ENCODE results near the gene R3HCC1L.
"Not testable (repeated sequence)": the region's sequence is repeated elsewhere in the genome, so short reads cannot be mapped to it uniquely, and the experiment has no call there.

Gene R3HCC1L

DNA sequence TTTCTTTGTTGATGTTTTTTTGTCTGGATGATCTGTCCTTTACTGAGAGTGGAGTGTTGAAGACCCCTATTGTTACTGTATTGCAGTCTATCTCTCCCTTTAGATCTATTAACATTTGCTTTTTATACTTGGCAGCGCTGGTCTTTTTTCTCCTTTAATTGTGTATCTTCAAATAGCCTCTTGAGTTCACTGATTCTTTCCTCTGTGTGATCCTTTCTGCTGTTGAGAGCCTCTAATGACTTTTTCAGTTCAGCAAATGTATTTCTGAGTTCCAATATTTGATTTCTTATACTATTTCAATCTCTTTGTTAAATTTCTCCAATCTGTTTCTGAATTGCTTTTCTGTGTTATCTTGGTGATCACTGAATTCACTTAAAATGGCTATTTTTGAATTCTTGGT lies 15.4 kb downstream of the R3HCC1L start:
- H3K27me3 ChIP-seq (ENCODE audit: control insufficient read depth in 5 of 5, insufficient read depth in 4 of 5, low read length in 5 of 5) = no peaks in the 10 kb centered on the region
- no peak overlapping the region for H3K9ac ChIP-seq (ENCODE audit: low read length in 5 of 5)
- H3K4me1 ChIP-seq (ENCODE audit: control insufficient read depth in 5 of 5, insufficient read depth in 5 of 5, low read length in 5 of 5) = peaks cover 0 to 10% (median 4%) of the 10 kb centered on the region in 5 donors
- H3K9me3 ChIP-seq (ENCODE audit: control insufficient read depth in 5 of 5, low read length in 5 of 5) = peaks cover 0 to 11% (median 8%) of the 10 kb centered on the region in 5 donors
- H3K36me3 ChIP-seq (ENCODE audit: control insufficient read depth in 5 of 5, insufficient read depth in 5 of 5, low read length in 5 of 5) = peaks cover 0 to 6% (median 0%) of the 10 kb centered on the region in 5 donors
- no peak overlapping the region for H3K27ac ChIP-seq (ENCODE audit: low read depth, low read length)
- no peak overlapping the region for H3K4me3 ChIP-seq (ENCODE audit: low read depth in 1 of 5, low read length in 5 of 5)

DNA sequence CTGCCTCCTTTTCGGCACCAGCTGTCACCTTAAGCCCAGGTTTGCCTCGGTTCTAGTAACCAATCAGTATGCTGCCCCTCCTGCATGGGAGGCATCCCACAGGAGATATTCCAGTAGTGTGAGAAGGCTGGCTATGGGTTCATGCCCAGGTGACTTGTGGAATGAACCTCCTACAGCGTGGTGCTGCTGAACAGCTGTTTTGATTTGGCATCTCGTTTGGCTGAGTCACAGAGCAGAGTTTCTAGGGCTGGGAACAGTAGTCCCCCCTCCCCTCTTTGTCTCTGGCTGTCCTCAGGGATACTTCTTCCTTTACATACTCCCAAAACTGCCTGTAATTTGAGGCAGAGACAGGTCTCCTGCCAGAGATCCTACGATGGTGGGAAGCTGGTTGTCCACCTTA lies 16.1 kb downstream of the R3HCC1L start:
- no peaks in the 10 kb centered on the region for H3K27me3 ChIP-seq (ENCODE audit: control insufficient read depth in 5 of 5, insufficient read depth in 4 of 5, low read length in 5 of 5)
- no peak overlapping the region for H3K9ac ChIP-seq (ENCODE audit: low read length in 5 of 5)
- peaks cover 0 to 6% (median 0%) of the 10 kb centered on the region in 5 donors for H3K36me3 ChIP-seq (ENCODE audit: control insufficient read depth in 5 of 5, insufficient read depth in 5 of 5, low read length in 5 of 5)
- H3K27ac ChIP-seq (ENCODE audit: low read depth, low read length) = no peak overlapping the region
- no peak overlapping the region for H3K4me3 ChIP-seq (ENCODE audit: low read depth in 1 of 5, low read length in 5 of 5)
- peaks cover 0 to 11% (median 5%) of the 10 kb centered on the region in 5 donors for H3K4me1 ChIP-seq (ENCODE audit: control insufficient read depth in 5 of 5, insufficient read depth in 5 of 5, low read length in 5 of 5)
- H3K9me3 ChIP-seq (ENCODE audit: control insufficient read depth in 5 of 5, low read length in 5 of 5) = peaks cover 0 to 11% (median 8%) of the 10 kb centered on the region in 5 donors

DNA sequence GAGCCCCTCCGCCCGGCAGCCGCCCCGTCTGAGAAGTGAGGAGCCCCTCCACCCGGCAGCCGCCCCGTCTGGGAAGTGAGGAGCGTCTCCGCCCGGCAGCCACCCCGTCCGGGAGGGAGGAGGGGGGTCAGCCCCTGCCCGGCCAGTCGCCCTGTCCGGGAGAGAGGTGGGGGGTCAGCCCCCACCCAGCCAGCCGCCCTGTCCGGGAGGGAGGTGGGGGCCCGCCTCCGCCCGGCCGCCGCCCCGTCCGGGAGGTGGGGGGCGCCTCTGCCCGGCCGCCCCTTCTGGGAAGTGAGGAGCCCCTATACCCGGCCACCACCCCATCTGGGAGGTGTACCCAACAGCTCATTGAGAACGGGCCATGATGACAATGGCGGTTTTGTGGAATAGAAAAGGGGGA lies 18.3 kb downstream of the R3HCC1L start:
- not testable (repeated sequence) for H3K4me3 ChIP-seq (ENCODE audit: low read depth in 1 of 5, low read length in 5 of 5); H3K27ac ChIP-seq (ENCODE audit: low read depth, low read length); H3K27me3 ChIP-seq (ENCODE audit: control insufficient read depth in 5 of 5, insufficient read depth in 4 of 5, low read length in 5 of 5); H3K9ac ChIP-seq (ENCODE audit: low read length in 5 of 5)
- Histone ChIP-seq H3K36me3 (ENCODE audit: control insufficient read depth in 5 of 5, insufficient read depth in 5 of 5, low read length in 5 of 5) (peaks cover 4 to 10% (median 7%) of the 10 kb centered on the region in 5 donors), H3K9me3 (ENCODE audit: control insufficient read depth in 5 of 5, low read length in 5 of 5) (peaks cover 0 to 11% (median 8%) of the 10 kb centered on the region in 5 donors), H3K4me1 (ENCODE audit: control insufficient read depth in 5 of 5, insufficient read depth in 5 of 5, low read length in 5 of 5) (peaks cover 0 to 17% (median 5%) of the 10 kb centered on the region in 5 donors)

DNA sequence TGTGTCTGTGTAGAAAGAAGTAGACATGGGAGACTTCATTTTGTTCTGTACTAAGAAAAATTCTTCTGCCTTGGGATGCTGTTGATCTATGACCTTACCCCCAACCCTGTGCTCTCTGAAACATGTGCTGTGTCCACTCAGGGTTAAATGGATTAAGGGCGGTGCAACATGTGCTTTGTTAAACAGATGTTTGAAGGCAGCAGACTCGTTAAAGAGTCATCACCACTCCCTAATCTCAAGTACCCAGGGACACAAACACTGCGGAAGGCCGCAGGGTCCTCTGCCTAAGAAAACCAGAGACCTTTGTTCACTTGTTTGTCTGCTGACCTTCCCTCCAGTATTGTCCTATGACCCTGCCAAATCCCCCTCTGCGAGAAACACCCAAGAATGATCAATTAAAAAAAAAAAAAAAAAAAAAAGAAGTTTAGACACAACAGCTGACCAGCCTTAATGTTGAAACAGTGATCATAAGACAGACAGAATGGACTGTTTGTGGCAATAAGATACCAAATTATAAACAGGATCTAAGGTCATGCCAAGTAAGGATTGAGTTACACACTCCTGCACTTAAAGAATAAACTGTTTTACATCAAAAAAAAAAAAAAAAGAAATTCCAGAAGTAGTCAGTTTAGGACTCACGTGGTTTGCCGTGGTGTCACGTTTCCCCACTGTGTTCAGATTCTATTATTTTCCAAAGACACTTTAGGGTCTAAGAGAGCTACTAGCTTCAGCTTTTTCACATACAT lies 18.9 kb downstream of the R3HCC1L start:
- H3K4me3 ChIP-seq (ENCODE audit: low read depth in 1 of 5, low read length in 5 of 5); H3K27ac ChIP-seq (ENCODE audit: low read depth, low read length); H3K9ac ChIP-seq (ENCODE audit: low read length in 5 of 5); H3K27me3 ChIP-seq (ENCODE audit: control insufficient read depth in 5 of 5, insufficient read depth in 4 of 5, low read length in 5 of 5): not testable (repeated sequence)
- Histone ChIP-seq H3K36me3 (ENCODE audit: control insufficient read depth in 5 of 5, insufficient read depth in 5 of 5, low read length in 5 of 5) (peaks cover 4 to 11% (median 7%) of the 10 kb centered on the region in 5 donors), H3K4me1 (ENCODE audit: control insufficient read depth in 5 of 5, insufficient read depth in 5 of 5, low read length in 5 of 5) (peaks cover 0 to 17% (median 5%) of the 10 kb centered on the region in 5 donors), H3K9me3 (ENCODE audit: control insufficient read depth in 5 of 5, low read length in 5 of 5) (peaks cover 0 to 11% (median 5%) of the 10 kb centered on the region in 5 donors)

DNA sequence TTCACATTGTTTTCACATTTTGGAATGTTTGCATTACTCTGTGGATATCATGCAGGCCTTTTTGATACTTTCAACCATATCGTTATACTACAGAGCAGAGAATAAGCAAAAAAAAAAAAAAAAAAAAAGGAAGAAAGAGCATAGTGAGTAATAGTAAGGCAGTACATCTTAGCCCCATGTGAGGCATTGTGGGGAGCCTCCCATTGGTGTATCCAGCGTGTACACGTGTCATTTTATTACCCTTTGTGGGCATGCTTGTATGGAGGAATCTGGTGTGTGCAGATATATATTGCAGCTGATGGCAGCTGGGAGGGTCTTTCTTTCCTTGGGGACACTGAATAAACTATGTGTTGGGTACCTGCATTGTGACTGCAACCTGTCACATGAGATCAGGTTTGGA lies 19.6 kb downstream of the R3HCC1L start:
- Histone ChIP-seq H3K27ac (ENCODE audit: low read depth, low read length) (no peak overlapping the region), H3K9me3 (ENCODE audit: control insufficient read depth in 5 of 5, low read length in 5 of 5) (peaks cover 0 to 11% (median 5%) of the 10 kb centered on the region in 5 donors), H3K9ac (ENCODE audit: low read length in 5 of 5) (no peak overlapping the region), H3K4me3 (ENCODE audit: low read depth in 1 of 5, low read length in 5 of 5) (no peak overlapping the region), H3K27me3 (ENCODE audit: control insufficient read depth in 5 of 5, insufficient read depth in 4 of 5, low read length in 5 of 5) (no peaks in the 10 kb centered on the region), H3K36me3 (ENCODE audit: control insufficient read depth in 5 of 5, insufficient read depth in 5 of 5, low read length in 5 of 5) (peaks cover 4 to 11% (median 7%) of the 10 kb centered on the region in 5 donors), H3K4me1 (ENCODE audit: control insufficient read depth in 5 of 5, insufficient read depth in 5 of 5, low read length in 5 of 5) (peaks cover 0 to 21% (median 9%) of the 10 kb centered on the region in 5 donors)

DNA sequence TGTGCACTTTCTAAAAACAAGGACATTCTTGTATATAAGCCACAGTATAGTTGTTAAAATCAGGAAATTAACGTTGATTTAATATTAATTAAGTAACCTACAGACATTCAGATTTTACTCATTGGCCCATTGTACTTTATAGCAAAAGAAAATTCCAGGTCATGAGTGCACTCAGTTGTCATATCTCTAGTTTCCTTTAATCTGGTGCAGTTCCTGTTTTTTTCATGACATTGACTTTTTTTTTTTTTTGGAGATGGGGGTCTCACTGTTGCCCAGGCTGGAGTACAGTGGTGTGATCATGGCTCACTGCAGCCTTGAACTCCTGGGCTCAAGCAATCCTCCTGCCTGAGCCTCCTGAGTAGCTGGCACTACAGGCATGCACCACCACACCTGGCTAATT lies 24.1 kb downstream of the R3HCC1L start:
- Histone ChIP-seq H3K9me3 (ENCODE audit: control insufficient read depth in 5 of 5, low read length in 5 of 5) (no peaks in the 10 kb centered on the region), H3K36me3 (ENCODE audit: control insufficient read depth in 5 of 5, insufficient read depth in 5 of 5, low read length in 5 of 5) (peaks cover 4 to 11% (median 7%) of the 10 kb centered on the region in 5 donors), H3K9ac (ENCODE audit: low read length in 5 of 5) (no peak overlapping the region), H3K4me3 (ENCODE audit: low read depth in 1 of 5, low read length in 5 of 5) (no peak overlapping the region), H3K27ac (ENCODE audit: low read depth, low read length) (no peak overlapping the region), H3K27me3 (ENCODE audit: control insufficient read depth in 5 of 5, insufficient read depth in 4 of 5, low read length in 5 of 5) (no peaks in the 10 kb centered on the region), H3K4me1 (ENCODE audit: control insufficient read depth in 5 of 5, insufficient read depth in 5 of 5, low read length in 5 of 5) (peaks cover 0 to 37% (median 17%) of the 10 kb centered on the region in 5 donors)

DNA sequence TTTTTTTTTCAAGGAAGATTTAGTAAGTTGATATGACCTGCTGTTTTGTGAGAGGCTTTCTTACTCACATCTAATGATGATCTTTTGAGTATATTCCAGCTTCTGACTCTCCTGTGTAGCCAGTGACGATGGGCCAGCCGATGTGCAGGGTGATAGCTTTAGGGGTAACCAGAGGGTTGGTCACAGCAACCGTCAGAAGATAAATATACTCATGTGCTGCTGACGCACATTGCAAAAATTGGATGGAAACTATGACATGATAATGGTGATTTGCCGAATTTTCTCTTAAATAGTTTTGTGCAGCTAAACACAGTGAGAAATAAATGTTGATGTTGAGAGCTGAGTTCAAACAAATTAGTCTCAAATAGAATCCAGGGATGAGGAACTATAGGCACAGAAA lies 29.5 kb downstream of the R3HCC1L start:
- H3K4me1 ChIP-seq (ENCODE audit: control insufficient read depth in 5 of 5, insufficient read depth in 5 of 5, low read length in 5 of 5) = peaks cover 0 to 18% (median 10%) of the 10 kb centered on the region in 5 donors
- no peak overlapping the region for H3K27ac ChIP-seq (ENCODE audit: low read depth, low read length)
- H3K9me3 ChIP-seq (ENCODE audit: control insufficient read depth in 5 of 5, low read length in 5 of 5) = no peaks in the 10 kb centered on the region
- no peak overlapping the region for H3K4me3 ChIP-seq (ENCODE audit: low read depth in 1 of 5, low read length in 5 of 5)
- H3K9ac ChIP-seq (ENCODE audit: low read length in 5 of 5) = no peak overlapping the region
- H3K27me3 ChIP-seq (ENCODE audit: control insufficient read depth in 5 of 5, insufficient read depth in 4 of 5, low read length in 5 of 5) = no peaks in the 10 kb centered on the region
- H3K36me3 ChIP-seq (ENCODE audit: control insufficient read depth in 5 of 5, insufficient read depth in 5 of 5, low read length in 5 of 5) = peaks cover 16 to 41% (median 19%) of the 10 kb centered on the region in 5 donors

DNA sequence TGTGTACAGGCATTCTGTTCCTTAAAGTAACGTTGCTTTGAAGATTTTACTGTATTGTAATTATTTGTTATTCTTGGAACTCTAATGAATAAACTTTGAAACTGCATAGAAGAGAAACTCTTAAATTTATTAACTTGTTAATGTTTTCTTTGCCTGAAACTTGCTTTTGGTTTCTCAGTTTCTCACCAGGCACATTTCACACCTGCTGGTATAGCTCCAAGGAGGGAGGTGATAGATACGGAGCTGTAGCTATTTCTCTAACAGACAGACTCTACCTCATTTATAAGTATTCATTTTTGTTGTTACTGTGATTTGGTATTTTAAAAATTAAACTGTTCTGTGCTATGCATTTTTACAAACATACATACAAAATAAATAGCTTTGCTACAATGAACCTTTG lies 32.7 kb downstream of the R3HCC1L start:
- no peaks in the 10 kb centered on the region for H3K27me3 ChIP-seq (ENCODE audit: control insufficient read depth in 5 of 5, insufficient read depth in 4 of 5, low read length in 5 of 5)
- peaks cover 19 to 41% (median 20%) of the 10 kb centered on the region in 5 donors for H3K36me3 ChIP-seq (ENCODE audit: control insufficient read depth in 5 of 5, insufficient read depth in 5 of 5, low read length in 5 of 5)

DNA sequence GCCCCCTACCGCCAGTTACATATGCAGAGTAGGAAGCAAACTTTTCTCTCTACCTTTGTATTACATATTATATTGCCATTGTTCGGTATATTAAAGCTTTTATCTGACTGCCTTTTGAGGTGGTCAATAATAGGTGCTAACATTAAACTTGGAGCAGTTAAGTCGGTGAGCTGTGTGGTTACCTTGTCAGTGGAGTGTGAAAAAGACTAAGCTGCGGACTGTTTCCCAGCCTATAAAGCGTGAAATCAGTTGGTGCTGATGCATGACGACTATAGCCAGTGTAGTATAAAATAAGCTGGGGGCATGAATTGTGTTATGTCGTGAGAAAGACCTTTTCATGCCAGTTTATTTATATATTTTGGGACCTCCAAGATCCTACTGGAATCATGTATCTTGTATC lies 33.7 kb downstream of the R3HCC1L start:
- no peaks in the 10 kb centered on the region for H3K27me3 ChIP-seq (ENCODE audit: control insufficient read depth in 5 of 5, insufficient read depth in 4 of 5, low read length in 5 of 5)
- no peak overlapping the region for H3K27ac ChIP-seq (ENCODE audit: low read depth, low read length)
- peaks cover 2 to 18% (median 12%) of the 10 kb centered on the region in 5 donors for H3K4me1 ChIP-seq (ENCODE audit: control insufficient read depth in 5 of 5, insufficient read depth in 5 of 5, low read length in 5 of 5)
- H3K4me3 ChIP-seq (ENCODE audit: low read depth in 1 of 5, low read length in 5 of 5) = no peak overlapping the region
- H3K36me3 ChIP-seq (ENCODE audit: control insufficient read depth in 5 of 5, insufficient read depth in 5 of 5, low read length in 5 of 5) = peaks cover 17 to 41% (median 20%) of the 10 kb centered on the region in 5 donors
- H3K9ac ChIP-seq (ENCODE audit: low read length in 5 of 5) = no peak overlapping the region
- H3K9me3 ChIP-seq (ENCODE audit: control insufficient read depth in 5 of 5, low read length in 5 of 5) = no peaks in the 10 kb centered on the region

More for the DNA sequence above, 32.7 kb downstream of the R3HCC1L start:
- Histone ChIP-seq H3K4me1 (ENCODE audit: control insufficient read depth in 5 of 5, insufficient read depth in 5 of 5, low read length in 5 of 5) (peaks cover 2 to 12% (median 7%) of the 10 kb centered on the region in 5 donors), H3K4me3 (ENCODE audit: low read depth in 1 of 5, low read length in 5 of 5) (no peak overlapping the region), H3K27ac (ENCODE audit: low read depth, low read length) (no peak overlapping the region), H3K9ac (ENCODE audit: low read length in 5 of 5) (no peak overlapping the region), H3K9me3 (ENCODE audit: control insufficient read depth in 5 of 5, low read length in 5 of 5) (no peaks in the 10 kb centered on the region)

DNA sequence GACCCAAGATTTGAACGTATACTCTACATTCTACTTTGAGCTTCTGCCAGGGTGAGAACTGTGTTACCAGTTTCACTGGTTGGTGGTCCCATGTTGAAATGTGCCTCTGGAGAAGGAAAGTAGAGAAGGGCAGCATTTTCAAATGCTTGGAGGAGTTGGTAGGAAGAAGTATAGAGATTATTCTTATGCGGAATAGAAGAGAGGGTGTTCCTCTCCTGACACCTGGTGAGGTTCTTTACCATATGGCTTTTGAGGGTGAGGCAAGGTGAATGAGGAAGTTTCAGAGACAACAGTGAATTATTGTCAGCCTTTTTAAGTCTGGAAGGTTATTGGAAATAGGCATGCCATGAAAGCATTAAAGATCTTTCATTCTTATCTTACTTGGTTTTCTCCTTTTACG lies 34.3 kb downstream of the R3HCC1L start:
- no peaks in the 10 kb centered on the region for H3K27me3 ChIP-seq (ENCODE audit: control insufficient read depth in 5 of 5, insufficient read depth in 4 of 5, low read length in 5 of 5)
- no peak overlapping the region for H3K9ac ChIP-seq (ENCODE audit: low read length in 5 of 5)
- H3K9me3 ChIP-seq (ENCODE audit: control insufficient read depth in 5 of 5, low read length in 5 of 5) = no peaks in the 10 kb centered on the region
- H3K27ac ChIP-seq (ENCODE audit: low read depth, low read length) = no peak overlapping the region
- H3K4me3 ChIP-seq (ENCODE audit: low read depth in 1 of 5, low read length in 5 of 5) = no peak overlapping the region
- peaks cover 17 to 41% (median 24%) of the 10 kb centered on the region in 5 donors for H3K36me3 ChIP-seq (ENCODE audit: control insufficient read depth in 5 of 5, insufficient read depth in 5 of 5, low read length in 5 of 5)
- H3K4me1 ChIP-seq (ENCODE audit: control insufficient read depth in 5 of 5, insufficient read depth in 5 of 5, low read length in 5 of 5) = peaks cover 2 to 18% (median 12%) of the 10 kb centered on the region in 5 donors

Data from subcutaneous abdominal adipose tissue (tissue), 5 donors.